Measurements from ENCODE around the gene PTPRN2.
"Not testable (repeated sequence)": the region's sequence is repeated elsewhere in the genome, so short reads cannot be mapped to it uniquely, and the experiment has no call there.

GRCh38 chr7:158151273-158151672, 436.4 kb downstream of the PTPRN2 start:
- not testable (repeated sequence) for TF ChIP-seq CTCF (conservative IDR thresholded peaks at IDR 0.05); EZH2 (IDR thresholded peaks at IDR 0.05; ENCODE audit: low read depth)

All from PC-9 (cell line).